ENCODE data around the gene SAMM50.

The SAMM50 gene

DNA sequence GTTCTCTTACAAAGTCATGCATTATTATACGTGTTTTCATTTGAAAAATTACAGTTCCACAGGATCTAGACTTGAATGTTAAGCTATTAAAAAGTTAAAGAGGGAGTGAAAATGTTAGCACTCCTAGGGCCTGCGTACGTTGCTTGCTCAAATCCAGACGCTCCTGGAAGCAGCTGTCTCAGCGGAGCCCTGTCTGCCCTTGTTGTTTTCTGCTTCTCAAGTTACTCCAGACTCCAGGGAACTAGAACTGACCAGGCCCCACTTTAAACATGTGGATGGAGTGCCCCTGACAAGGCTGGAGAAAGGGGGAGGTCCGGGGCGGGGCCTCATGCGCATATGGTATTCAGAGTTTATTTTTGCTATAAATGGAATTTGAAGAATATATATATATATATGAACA, 78.5 kb downstream of the SAMM50 start:
- Histone ChIP-seq H3K9ac (ENCODE audit: low read length) (no peak overlapping the region), H3K27me3 (ENCODE audit: control insufficient read depth in 1 of 2, insufficient read depth in 2 of 2, low read length in 2 of 2) (no peaks in the 10 kb centered on the region), H3K4me1 (ENCODE audit: insufficient read depth, low read length) (peaks cover 15% of the 10 kb centered on the region), H3K9me3 (ENCODE audit: low read length) (no peaks in the 10 kb centered on the region), H3K36me3 (ENCODE audit: insufficient read depth, low read length) (no peaks in the 10 kb centered on the region), H3K4me3 (ENCODE audit: low read depth in 1 of 2, low read length in 2 of 2) (no peak overlapping the region), H3K27ac (ENCODE audit: low read depth, low read length) (no peak overlapping the region)

DNA sequence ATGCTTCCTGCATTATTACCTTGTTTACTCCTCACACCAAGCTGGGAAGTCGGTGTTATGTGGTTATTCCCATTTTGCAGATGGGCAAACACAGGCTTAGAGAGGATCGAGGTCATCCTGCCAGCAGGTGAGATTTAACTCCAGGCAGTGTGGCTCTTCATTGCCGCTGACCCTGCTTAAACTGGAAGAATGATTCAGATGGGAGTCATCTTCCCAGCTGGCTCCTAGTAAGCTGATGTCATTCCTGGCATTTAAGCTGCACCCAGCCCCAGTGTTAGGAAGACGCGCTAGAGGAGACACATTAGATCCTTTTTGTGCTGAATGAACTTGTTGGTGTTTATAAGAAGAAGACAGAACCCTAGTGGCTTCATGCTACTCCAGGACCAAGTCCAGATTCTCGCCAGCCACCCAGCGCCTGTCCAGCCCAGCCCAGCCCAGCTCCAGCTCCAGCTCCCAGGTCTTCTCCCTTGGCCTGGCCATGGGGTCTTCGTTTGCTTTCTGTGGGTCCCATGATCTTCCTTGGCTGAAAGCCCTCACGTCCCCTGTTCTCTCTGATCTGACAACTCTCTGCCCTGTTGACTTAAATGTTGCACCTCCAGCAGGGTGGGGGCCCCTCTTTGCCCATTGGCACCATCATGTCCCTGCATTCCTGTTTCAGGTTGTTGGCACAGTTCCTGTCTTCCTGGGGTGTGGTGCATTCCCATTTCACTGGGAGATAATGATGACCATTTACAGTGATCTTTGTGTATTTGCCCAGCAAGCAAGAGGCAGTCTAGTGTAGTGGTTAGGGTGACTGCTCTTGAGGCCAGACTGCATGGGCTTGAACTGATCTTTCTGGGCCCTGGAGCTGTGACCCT, 82.5 kb downstream of the SAMM50 start:
- Histone ChIP-seq H3K27ac (ENCODE audit: low read depth, low read length) (peak overlapping the region; percentile 53), H3K9ac (ENCODE audit: low read length) (no peak overlapping the region), H3K9me3 (ENCODE audit: low read length) (no peaks in the 10 kb centered on the region), H3K36me3 (ENCODE audit: insufficient read depth, low read length) (no peaks in the 10 kb centered on the region), H3K27me3 (ENCODE audit: control insufficient read depth in 1 of 2, insufficient read depth in 2 of 2, low read length in 2 of 2) (no peaks in the 10 kb centered on the region), H3K4me1 (ENCODE audit: insufficient read depth, low read length) (peaks cover 12% of the 10 kb centered on the region), H3K4me3 (ENCODE audit: low read depth in 1 of 2, low read length in 2 of 2) (no peak overlapping the region)

DNA sequence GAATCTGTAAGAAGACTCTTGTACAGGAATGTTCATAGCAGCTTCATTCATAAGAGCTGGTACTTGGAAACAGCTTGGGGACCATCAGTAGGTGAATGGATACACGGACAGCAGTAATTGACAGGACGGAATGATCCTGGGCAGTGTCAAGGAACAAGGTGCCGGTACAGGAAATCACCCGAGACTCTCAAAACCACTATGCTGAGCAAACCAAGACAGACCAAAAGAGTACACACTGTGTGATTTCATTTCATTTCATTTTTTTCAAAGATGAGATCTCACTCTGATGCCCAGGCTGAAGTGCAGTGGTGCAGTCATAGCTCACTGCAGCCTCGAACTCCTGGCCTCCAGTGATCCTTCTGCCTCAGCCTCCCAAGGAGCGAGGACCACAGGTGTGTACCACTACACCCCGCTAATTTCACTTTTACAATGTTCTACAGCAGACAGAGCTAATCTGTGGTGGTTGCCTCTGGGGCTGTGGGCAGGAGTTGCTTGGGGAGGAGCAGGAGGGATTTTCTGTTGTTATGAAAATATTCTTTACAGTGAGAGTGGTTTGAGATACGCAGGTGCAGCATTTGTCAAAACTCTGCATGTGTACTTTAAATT, 84.4 kb downstream of the SAMM50 start:
- H3K36me3 ChIP-seq (ENCODE audit: insufficient read depth, low read length), result no peaks in the 10 kb centered on the region
- H3K27me3 ChIP-seq (ENCODE audit: control insufficient read depth in 1 of 2, insufficient read depth in 2 of 2, low read length in 2 of 2), result no peaks in the 10 kb centered on the region
- no peaks in the 10 kb centered on the region for H3K9me3 ChIP-seq (ENCODE audit: low read length)
- peaks cover 12% of the 10 kb centered on the region for H3K4me1 ChIP-seq (ENCODE audit: insufficient read depth, low read length)
- H3K4me3 ChIP-seq (ENCODE audit: low read depth in 1 of 2, low read length in 2 of 2), result no peak overlapping the region
- H3K9ac ChIP-seq (ENCODE audit: low read length), result no peak overlapping the region
- no peak overlapping the region for H3K27ac ChIP-seq (ENCODE audit: low read depth, low read length)

DNA sequence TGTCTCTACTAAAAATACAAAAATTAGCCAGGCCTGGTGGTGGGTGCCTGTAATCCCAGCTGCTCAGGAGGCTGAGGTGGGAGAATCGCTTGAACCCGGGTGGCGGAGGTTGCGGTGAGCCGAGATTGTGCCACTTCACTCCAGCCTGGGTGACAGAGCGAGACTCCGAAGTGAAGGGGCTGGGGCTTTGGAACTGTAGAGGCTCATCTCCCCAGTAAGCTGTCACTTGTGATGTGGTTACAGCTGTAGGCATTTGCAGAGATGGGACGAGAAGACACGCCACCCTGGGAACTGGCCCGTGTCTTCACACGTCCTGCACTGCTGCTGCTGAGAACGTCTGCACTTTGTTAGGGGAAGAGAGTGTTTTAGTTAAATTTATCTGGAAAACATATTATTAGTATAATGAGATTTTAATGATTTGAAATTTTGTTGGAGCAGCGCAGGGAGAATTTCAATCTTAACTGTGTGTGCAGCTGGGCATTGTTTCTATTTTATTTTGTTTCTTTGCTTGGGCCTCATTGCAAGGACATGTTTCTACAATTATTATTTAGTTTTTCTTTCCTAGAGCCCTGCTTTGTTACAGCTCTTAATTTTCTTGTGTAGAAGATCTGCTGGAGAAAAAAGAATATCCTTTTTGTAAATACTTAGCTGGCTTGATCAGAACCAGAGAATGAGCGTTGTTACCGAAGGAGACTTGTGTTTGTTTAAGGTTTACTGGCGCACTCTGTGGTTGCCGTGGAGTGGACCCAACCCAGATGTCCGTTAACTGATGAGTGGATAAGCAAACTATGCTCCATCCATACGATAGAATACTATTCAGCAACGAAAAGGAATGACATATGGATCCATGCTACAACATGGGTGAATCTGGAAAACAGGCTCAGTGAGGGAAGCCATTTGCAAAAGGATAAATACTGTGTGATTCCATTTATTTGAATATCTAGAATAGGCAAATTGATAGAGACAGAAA, 87.3 kb downstream of the SAMM50 start:
- Histone ChIP-seq H3K36me3 (ENCODE audit: insufficient read depth, low read length) (peaks cover 4% of the 10 kb centered on the region), H3K9ac (ENCODE audit: low read length) (no peak overlapping the region), H3K9me3 (ENCODE audit: low read length) (no peaks in the 10 kb centered on the region), H3K27me3 (ENCODE audit: control insufficient read depth in 1 of 2, insufficient read depth in 2 of 2, low read length in 2 of 2) (no peaks in the 10 kb centered on the region), H3K4me3 (ENCODE audit: low read depth in 1 of 2, low read length in 2 of 2) (no peak overlapping the region), H3K27ac (ENCODE audit: low read depth, low read length) (peak overlapping the region; percentile 13), H3K4me1 (ENCODE audit: insufficient read depth, low read length) (peaks cover 7% of the 10 kb centered on the region)

DNA sequence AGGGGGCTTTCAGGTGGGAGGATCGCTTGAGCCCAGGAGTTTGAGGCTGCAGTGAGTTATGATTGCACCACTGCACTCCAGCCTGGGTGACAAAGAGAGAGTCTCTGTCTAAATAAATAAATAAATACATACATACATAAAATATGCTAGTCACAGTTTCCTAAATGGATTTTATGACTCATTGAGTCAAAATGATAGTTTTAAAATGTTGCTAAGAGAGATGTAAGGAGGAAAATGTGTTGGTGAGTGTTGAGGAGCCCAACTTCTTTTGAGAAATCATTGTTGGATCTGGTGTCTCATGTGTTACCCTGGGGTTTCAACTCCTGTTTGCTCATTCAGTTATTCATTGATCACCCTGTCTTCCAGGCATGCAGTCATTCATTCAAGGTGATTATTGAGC, 89.9 kb downstream of the SAMM50 start:
- Histone ChIP-seq H3K4me1 (ENCODE audit: insufficient read depth, low read length) (no peaks in the 10 kb centered on the region), H3K9ac (ENCODE audit: low read length) (no peak overlapping the region), H3K27ac (ENCODE audit: low read depth, low read length) (no peak overlapping the region), H3K9me3 (ENCODE audit: low read length) (no peaks in the 10 kb centered on the region), H3K4me3 (ENCODE audit: low read depth in 1 of 2, low read length in 2 of 2) (no peak overlapping the region), H3K27me3 (ENCODE audit: control insufficient read depth in 1 of 2, insufficient read depth in 2 of 2, low read length in 2 of 2) (no peaks in the 10 kb centered on the region), H3K36me3 (ENCODE audit: insufficient read depth, low read length) (peaks cover 4% of the 10 kb centered on the region)

All from muscle layer of colon (tissue), 2 donors.